Endothelial cell of umbilical vein (primary cell): ENCODE measurements around the gene TULP1. TPM values are rescaled to one million over a fixed set of nuclear protein-coding genes. Genes with fewer than 3 reads are reported as not detected.

ENCODE experiments used
- BruUV-seq: library from RNA; stranded (reverse); fragments of 400-500 nt; replicated peaks from 2 replicates; lab custom pipeline; 2021; lab: Mats Ljungman, UMichigan
- CTCF ChIA-PET: fragments of 300-600, 350-600 bp; sonication (Branson Sonifier 250); formaldehyde crosslinking; loops from one replicate; lab custom pipeline; 2021; ENCODE audit warnings: antibody characterized with exemption, inconsistent platforms; lab: Charles Lee
- POLR2A ChIA-PET: fragments of 300-600, 350-600 bp; sonication (Branson Sonifier 250); formaldehyde crosslinking; loops from one replicate; lab custom pipeline; 2021; ENCODE audit warnings: antibody characterized with exemption, inconsistent platforms; lab: Charles Lee
- DNase-seq: peaks from one replicate; pipeline ENCODE4 v3.0.0-alpha.2; 2011; ENCODE audit warnings: low read depth, low spot score
- FAIRE-seq: peaks from 2 replicates; lab custom pipeline; 2011; peaks lifted over from hg19 to GRCh38; lab: Jason Lieb, UNC
- H2AFZ ChIP-seq: 2 replicates; pipeline ENCODE4 v1.6.0; 2012; ENCODE audit warnings: low read depth, low read length, control low read depth, inconsistent platforms
- H3K27ac ChIP-seq: 2 replicates; pipeline ENCODE4 v1.5.1; 2011; ENCODE audit warnings: low read depth, mild to moderate bottlenecking, control low read depth, low read length, moderate library complexity; ENCODE audit not compliant: insufficient read depth
- H3K27me3 ChIP-seq, 2 experiments: 2 replicates each; pipeline versions ENCODE4 v1.6.0 to v1.6.1; 2011; ENCODE audit warnings: low read length in 2 of 2, mixed read lengths in 1 of 2; ENCODE audit not compliant: control insufficient read depth in 2 of 2, insufficient read depth in 2 of 2
- H3K36me3 ChIP-seq, 2 experiments: 2 replicates in 1 of 2; 3 replicates in 1 of 2; pipeline ENCODE4 v1.5.1; 2011; ENCODE audit warnings: low read length in 2 of 2, mild to moderate bottlenecking in 1 of 2, moderate library complexity in 1 of 2; ENCODE audit not compliant: control insufficient read depth in 2 of 2, insufficient read depth in 2 of 2; ENCODE audit errors: extremely low read depth in 1 of 2
- H3K4me1 ChIP-seq: 3 replicates; pipeline ENCODE4 v1.5.1; 2011; ENCODE audit warnings: mild to moderate bottlenecking, low read length; ENCODE audit not compliant: control insufficient read depth, insufficient read depth; ENCODE audit errors: extremely low read depth
- H3K4me2 ChIP-seq: 2 replicates; pipeline ENCODE4 v1.6.1; 2011; ENCODE audit warnings: low read length, control low read depth, mixed read lengths; ENCODE audit not compliant: insufficient read depth
- H3K4me3 ChIP-seq, 3 experiments: fragments of 200-600 bp in 1 of 3; sonication (generic), shearing (Covaris generic) in 1 of 3; replicated peaks in 1 of 3; 2 replicates each; pipeline ENCODE4 v1.5.1; 2011 to 2016; ENCODE audit warnings: control low read depth in 3 of 3, low read length in 3 of 3, mild to moderate bottlenecking in 2 of 3, inconsistent platforms in 1 of 3, low read depth in 1 of 3, moderate library complexity in 1 of 3; ENCODE audit not compliant: insufficient read depth in 1 of 3
- H3K79me2 ChIP-seq: 2 replicates; pipeline ENCODE4 v1.6.0; 2012; ENCODE audit warnings: low read length, inconsistent platforms; ENCODE audit not compliant: control insufficient read depth, insufficient read depth
- H3K9ac ChIP-seq: replicated peaks from 2 replicates; pipeline ENCODE3; 2011; ENCODE audit warnings: low read length, control low read depth; ENCODE audit not compliant: insufficient read depth; ENCODE audit errors: extremely low read depth
- H3K9me1 ChIP-seq: replicated peaks from 3 replicates; pipeline ENCODE4 v1.6.0; 2011; ENCODE audit warnings: mild to moderate bottlenecking, low read length; ENCODE audit not compliant: control insufficient read depth, insufficient read depth; ENCODE audit errors: extremely low read depth
- H3K9me3 ChIP-seq: replicated peaks from 2 replicates; pipeline ENCODE4 v1.5.1; 2012; ENCODE audit warnings: low read length, inconsistent platforms; ENCODE audit not compliant: control insufficient read depth, insufficient read depth
- H4K20me1 ChIP-seq: replicated peaks from 2 replicates; pipeline ENCODE3; 2011; ENCODE audit warnings: mild to moderate bottlenecking, low read length; ENCODE audit not compliant: control insufficient read depth, insufficient read depth; ENCODE audit errors: extremely low read depth
- CTCF ChIP-seq, 2 donors: IDR thresholded peaks; 1 replicate in 1 of 2; 2 replicates in 1 of 2; pipeline ENCODE4 v1.5.1; 2011; ENCODE audit warnings: low read length in 2 of 2, mild to moderate bottlenecking in 2 of 2, moderate library complexity in 2 of 2, control low read depth in 1 of 2, inconsistent platforms in 1 of 2, low read depth in 1 of 2; ENCODE audit not compliant: insufficient read depth in 1 of 2; ENCODE audit errors: extremely low read depth in 1 of 2
- EZH2 ChIP-seq: IDR thresholded peaks from 2 replicates; pipeline ENCODE4 v1.6.1; 2012; ENCODE audit warnings: borderline replicate concordance, low read depth, mild to moderate bottlenecking, moderate library complexity, low read length, inconsistent platforms; ENCODE audit not compliant: severe bottlenecking
- FOS ChIP-seq: IDR thresholded peaks from 2 replicates; pipeline ENCODE4 v1.6.1; 2011; ENCODE audit warnings: mild to moderate bottlenecking, low read length, moderate library complexity, borderline replicate concordance; ENCODE audit not compliant: insufficient read depth
- GATA2 ChIP-seq: IDR thresholded peaks from 2 replicates; pipeline ENCODE4 v1.7.0; 2011; ENCODE audit warnings: low read depth, mild to moderate bottlenecking, moderate library complexity, mixed read lengths, low read length; ENCODE audit not compliant: insufficient read length, insufficient read depth
- JUN ChIP-seq: IDR thresholded peaks from 2 replicates; pipeline ENCODE4 v1.6.1; 2011; ENCODE audit warnings: borderline replicate concordance, low read depth; ENCODE audit not compliant: insufficient read length, insufficient read depth
- MAX ChIP-seq: IDR thresholded peaks from 2 replicates; pipeline ENCODE4 v1.6.1; 2011; ENCODE audit not compliant: insufficient read depth, insufficient read length
- MYC ChIP-seq: IDR thresholded peaks from one replicate; pipeline ENCODE4 v1.6.1; 2011; ENCODE audit warnings: mild to moderate bottlenecking, low read depth, low read length
- POLR2A ChIP-seq: IDR thresholded peaks from 2 replicates; pipeline ENCODE4 v1.6.1; 2012; ENCODE audit warnings: low read depth, mild to moderate bottlenecking, control low read depth, low read length
- POLR2AphosphoS5 ChIP-seq: IDR thresholded peaks from 2 replicates; pipeline ENCODE4 v1.6.1; 2012; ENCODE audit warnings: low read depth, mild to moderate bottlenecking, control low read depth, low read length, moderate library complexity; ENCODE audit not compliant: insufficient read depth
- dilution Hi-C: fragments of 300-500 bp; cut with MboI; formaldehyde crosslinking; loops from one replicate; pipeline ENCODE4 v1.15.0; 2019; ENCODE audit warnings: low sequenced_read_pairs; ENCODE audit not compliant: extremely low pct_ligation_motif_present
- intact Hi-C: fragments of 100-400 bp; cut with micrococcal nuclease; formaldehyde crosslinking; loops from one replicate; pipeline ENCODE4 v1.10.0; 2022
- polyA plus RNA-seq, 4 experiments: library from polyadenylated mRNA; depleted of rRNA in 3 of 4; stranded (reverse) in 3 of 4; unstranded in 1 of 4; fragments of >200 nt; gene quantifications; 2 replicates each; pipeline versions ENCODE4 v1.2.1 to v1.2.3, GENCODE V29; 2011 to 2012; ENCODE audit warnings: missing spikeins in 1 of 4
- total RNA-seq: library from RNA; stranded (reverse); gene quantifications from 2 replicates; pipeline ENCODE4 v1.2.3, GENCODE V29; 2021

The TULP1 gene
- total and polyA plus RNA-seq, 2 donors (not counting 3 experiments of a cell fraction or from before 2014, with no cell fraction given): not detected

GRCh38 chr6:35492258-35492973 lies 20.3 kb downstream of the TULP1 start:
- ChIA-PET POLR2A (no interaction called here), CTCF (interaction anchor here (0.5 kb wide), 1 partner anchor 11 kb away, joined by 3 read pairs; no protein-coding TSS in a partner anchor)
- dilution Hi-C loops: no loop called here
- Histone ChIP-seq H3K27me3 (peaks cover 9 to 10% of the 10 kb centered on the region in 2 experiments), H3K4me2 (no peak overlapping the region), H3K9me3 (no peaks in the 10 kb centered on the region), H3K79me2 (no peaks in the 10 kb centered on the region), H3K27ac (no peak overlapping the region), H4K20me1 (no peaks in the 10 kb centered on the region), H3K36me3 (no peaks in the 10 kb centered on the region), H3K4me1 (peaks cover under 1% of the 10 kb centered on the region), H3K4me3 (no peak overlapping the region), H3K9me1 (no peaks in the 10 kb centered on the region), H3K9ac (no peak overlapping the region), H2AFZ (no peak overlapping the region)
- DNase-seq (no peak), FAIRE-seq (no peak)
- intact Hi-C loops: loop anchor here (2.0 kb wide), 1 partner anchor 24 kb away; the partner anchor contains the start of gene RPL10A
- BruUV-seq: no TSS peak
- TF ChIP-seq GATA2 (no peak), FOS (no peak), POLR2AphosphoS5 (no peak), MYC (no peak), JUN (no peak), POLR2A (no peak), EZH2 (no peak), MAX (no peak), CTCF (IDR thresholded peaks at IDR 0.05; ENCODE audit: extremely low read depth in 1 of 2, insufficient read depth in 1 of 2, low read depth in 1 of 2, low read length in 2 of 2) (no peak)
